Stimulated activated CD8-positive, alpha-beta memory T cell treated with anti-CD3 and anti-CD28 coated beads, Interleukin-15, amount 100 ng/mL, for 24 hours (primary cell): ENCODE data around the gene ZNF513.
A peak's percentile ranks its signal among the peaks of the same experiment; 100 is the strongest.
"Not testable (repeated sequence)": the region's sequence is repeated elsewhere in the genome, so short reads cannot be mapped to it uniquely, and the experiment has no call there.

Experiments
- DNase-seq: peaks from one replicate; pipeline ENCODE4 v3.0.0-alpha.2; 2020; ENCODE audit warnings: low read depth

ZNF513 gene

DNA sequence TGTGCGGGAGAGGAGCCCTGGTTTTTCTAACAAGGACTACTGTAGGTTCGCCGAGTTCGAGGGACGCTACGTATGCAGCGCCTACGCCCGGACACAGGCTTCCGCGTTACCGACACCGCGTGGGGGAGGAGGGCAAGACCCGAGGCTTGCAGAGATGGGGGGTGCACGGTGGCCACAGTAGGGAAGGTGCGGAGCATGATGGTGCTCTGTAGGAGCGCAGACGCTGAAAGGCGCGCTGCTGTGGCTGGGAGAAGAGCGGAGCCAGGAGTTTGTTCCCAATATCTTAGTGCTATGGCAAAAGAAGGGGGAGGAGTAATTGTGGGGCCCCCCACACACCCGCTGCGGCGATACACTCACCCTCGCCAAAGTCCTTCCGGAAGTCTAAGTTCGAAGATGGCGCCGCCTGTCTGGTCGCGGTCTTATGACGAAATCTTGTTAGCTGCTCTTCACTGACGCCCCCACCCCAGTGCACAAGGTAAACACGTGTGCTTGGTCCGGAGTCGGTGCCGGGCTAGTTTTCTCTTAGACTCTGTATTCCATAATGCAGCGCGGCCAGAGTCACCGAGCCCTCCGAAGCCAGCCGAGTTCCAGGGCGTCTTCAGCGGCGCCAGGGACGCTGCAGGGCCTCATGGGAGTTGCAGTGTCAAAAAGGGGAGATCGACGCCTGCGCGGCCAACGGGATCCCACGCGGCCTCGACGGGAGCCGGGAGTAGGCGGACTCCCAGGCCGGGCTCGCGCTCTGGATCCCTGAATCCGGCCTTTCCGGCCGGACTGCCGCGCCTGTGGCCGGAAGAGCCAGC is 24.0 kb downstream of the ZNF513 start, which contains the start of gene GTF3C2:
GTF3C2 (minus strand) TSS at position 383 of the 800 bp plus-strand sequence. CDS start 13,210 bp downstream, outside the sequence.
- DNase-seq, result peak; percentile 77

- DNase-seq, result no peak
Observed at GRCh38 chr2:27356056-27356381, 24.5 kb downstream of the ZNF513 start.

GRCh38 chr2:27354597-27354927 is 26.0 kb downstream of the ZNF513 start:
- DNase-seq, result no peak

DNA sequence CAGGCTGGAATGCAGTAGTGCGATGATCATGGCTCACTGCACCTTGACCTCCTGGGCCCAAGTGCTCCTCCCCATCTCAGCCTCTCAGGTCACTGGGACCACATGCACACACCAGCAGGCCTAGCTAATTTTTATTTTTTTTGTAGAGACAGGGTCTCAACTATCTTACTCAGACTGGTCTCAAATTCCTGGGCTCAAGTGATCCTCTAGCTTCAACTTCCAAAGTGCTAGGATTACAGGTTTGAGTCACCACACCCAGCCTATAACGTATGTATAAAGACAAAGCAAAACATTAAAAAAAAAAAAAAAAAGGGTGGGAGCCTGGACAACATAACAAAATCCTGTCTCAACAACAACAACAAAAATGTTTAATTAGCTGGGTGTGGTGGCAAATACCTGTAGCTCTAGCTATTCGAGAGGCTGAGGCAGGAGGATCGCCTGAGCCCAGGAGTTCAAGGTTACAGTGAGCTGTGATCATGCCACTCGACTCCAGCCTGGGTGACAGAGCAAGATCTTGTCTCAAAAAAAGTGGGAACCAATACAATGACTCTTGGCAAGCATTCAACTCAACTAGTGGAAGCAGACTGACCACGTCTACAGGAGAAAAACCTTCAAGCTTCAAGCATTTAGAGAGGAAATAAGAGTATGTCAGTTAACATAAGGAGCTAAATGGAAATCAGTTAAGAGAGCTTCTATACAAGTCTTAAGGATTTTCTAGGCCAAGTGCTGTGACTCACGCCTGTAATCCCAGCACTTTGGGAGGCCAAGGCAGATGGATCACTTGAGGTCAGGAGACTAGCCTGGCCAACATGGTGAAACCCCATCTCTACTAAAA is 26.6 kb downstream of the ZNF513 start:
- DNase-seq, result no peak

DNA sequence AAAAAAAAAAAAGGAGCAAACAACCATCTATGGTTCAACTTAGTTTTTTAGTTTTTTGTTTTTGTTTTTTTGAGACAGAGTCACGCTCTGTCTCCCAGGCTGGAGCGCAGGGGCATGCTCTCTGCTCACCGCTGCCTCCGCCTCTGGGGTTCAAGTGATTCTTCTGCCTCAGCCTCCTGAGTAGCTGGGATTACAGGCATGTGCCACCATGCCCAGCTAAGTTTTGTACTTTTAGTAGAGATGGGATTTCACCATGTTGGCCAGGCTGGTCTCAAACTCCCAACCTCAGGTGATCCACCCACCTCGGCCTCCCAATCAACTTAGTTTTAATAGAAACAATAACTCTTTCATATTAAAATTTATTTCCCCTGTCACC is 27.2 kb downstream of the ZNF513 start:
- DNase-seq, result not testable (repeated sequence)

GRCh38 chr2:27351802-27352598 is 28.5 kb downstream of the ZNF513 start:
- DNase-seq, result no peak

- DNase-seq, result no peak
Observed at GRCh38 chr2:27350106-27350693, 30.3 kb downstream of the ZNF513 start.

- no peak for DNase-seq
Observed at GRCh38 chr2:27347641-27348040, 32.9 kb downstream of the ZNF513 start.

DNA sequence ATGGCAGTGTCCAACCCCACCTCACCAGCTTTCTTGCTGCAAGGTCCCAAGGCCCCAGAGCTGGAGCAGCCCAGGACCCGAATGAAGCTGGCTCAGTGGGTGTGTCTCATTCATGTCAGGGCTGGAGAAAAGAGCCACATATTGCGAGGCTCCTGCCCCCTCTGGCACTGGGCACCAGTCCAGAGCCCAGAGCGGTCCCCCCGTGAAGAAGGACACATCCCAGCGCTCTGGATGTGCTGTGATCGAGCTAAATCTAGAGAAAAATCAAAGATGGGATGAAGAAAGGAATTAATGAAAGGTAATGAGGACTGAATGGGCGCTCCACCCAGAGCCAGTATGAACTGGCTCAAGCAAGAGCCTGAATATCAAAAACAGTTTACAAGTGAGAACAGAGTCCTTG is 44.4 kb downstream of the ZNF513 start:
- no peak for DNase-seq

- no peak for DNase-seq
Observed at GRCh38 chr2:27335311-27335710, 45.2 kb downstream of the ZNF513 start.
